RWPE2 (cell line): Measurements from ENCODE around the gene TNS3.
"Not testable (repeated sequence)": the region's sequence is repeated elsewhere in the genome, so short reads cannot be mapped to it uniquely, and the experiment has no call there.

Experiments
- ATAC-seq: fragments of 200-7000 bp; cut with Tn5 transposase; 3 replicates; pipeline ENCODE4 v1.9.1; 2021; ENCODE audit warnings: low read depth
- DNase-seq: peaks from one replicate; pipeline ENCODE4 v3.0.0-alpha.2; 2020; ENCODE audit warnings: low spot score
- H3K27ac ChIP-seq: fragments of 450-650 bp; 2 replicates; pipeline ENCODE4 v1.5.1; 2017; ENCODE audit warnings: mild to moderate bottlenecking; ENCODE audit not compliant: poor library complexity, severe bottlenecking
- H3K27me3 ChIP-seq: fragments of 250-450 bp; sonication (Bioruptor Pico); 2 replicates; pipeline ENCODE4 v1.5.1; 2021; ENCODE audit warnings: mild to moderate bottlenecking, moderate library complexity; ENCODE audit not compliant: insufficient read depth, poor library complexity, severe bottlenecking
- H3K36me3 ChIP-seq: fragments of 250-450 bp; sonication (Bioruptor Pico); 2 replicates; pipeline ENCODE4 v1.5.1; 2020; ENCODE audit warnings: low read depth, mild to moderate bottlenecking, moderate library complexity
- H3K4me1 ChIP-seq: fragments of 250-450 bp; sonication (Bioruptor Pico); 2 replicates; pipeline ENCODE4 v1.5.1; 2021; ENCODE audit warnings: mild to moderate bottlenecking, moderate library complexity; ENCODE audit not compliant: insufficient read depth, poor library complexity, severe bottlenecking
- H3K4me3 ChIP-seq: fragments of 250-450 bp; sonication (Bioruptor Pico); 2 replicates; pipeline ENCODE4 v1.5.1; 2021; ENCODE audit warnings: mild to moderate bottlenecking, moderate library complexity; ENCODE audit not compliant: severe bottlenecking
- H3K9me3 ChIP-seq: fragments of 250-450 bp; sonication (Bioruptor Pico); 2 replicates; pipeline ENCODE4 v1.5.1; 2021; ENCODE audit warnings: mild to moderate bottlenecking, moderate library complexity; ENCODE audit not compliant: severe bottlenecking
- TF ChIP-seq, protein P1 (sequence below): fragments of 450-650 bp; IDR thresholded peaks from one replicate; pipeline ENCODE4 v1.5.1; 2017; ENCODE audit warnings: mild to moderate bottlenecking, moderate library complexity; ENCODE audit not compliant: poor library complexity, severe bottlenecking

The TNS3 gene

DNA sequence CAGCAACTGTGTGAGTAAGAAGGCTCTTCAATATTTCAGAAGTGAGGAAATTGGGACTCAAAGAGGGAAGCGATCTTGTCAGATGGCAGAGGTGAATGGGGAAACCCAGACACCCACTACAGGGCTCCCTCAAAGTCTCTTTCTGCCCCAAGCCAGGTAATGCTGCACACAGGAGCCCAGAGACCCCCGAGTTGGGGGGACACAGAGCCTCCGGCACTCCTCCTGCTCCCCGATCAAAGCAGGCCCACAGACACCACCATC lies 139.4 kb downstream of the TNS3 start:
- Histone ChIP-seq H3K27me3 (no peaks in the 10 kb centered on the region), H3K27ac (no peak overlapping the region), H3K4me3 (no peak overlapping the region), H3K4me1 (no peaks in the 10 kb centered on the region), H3K9me3 (no peaks in the 10 kb centered on the region), H3K36me3 (peaks cover 12% of the 10 kb centered on the region)
- TF ChIP-seq, protein P1, sequence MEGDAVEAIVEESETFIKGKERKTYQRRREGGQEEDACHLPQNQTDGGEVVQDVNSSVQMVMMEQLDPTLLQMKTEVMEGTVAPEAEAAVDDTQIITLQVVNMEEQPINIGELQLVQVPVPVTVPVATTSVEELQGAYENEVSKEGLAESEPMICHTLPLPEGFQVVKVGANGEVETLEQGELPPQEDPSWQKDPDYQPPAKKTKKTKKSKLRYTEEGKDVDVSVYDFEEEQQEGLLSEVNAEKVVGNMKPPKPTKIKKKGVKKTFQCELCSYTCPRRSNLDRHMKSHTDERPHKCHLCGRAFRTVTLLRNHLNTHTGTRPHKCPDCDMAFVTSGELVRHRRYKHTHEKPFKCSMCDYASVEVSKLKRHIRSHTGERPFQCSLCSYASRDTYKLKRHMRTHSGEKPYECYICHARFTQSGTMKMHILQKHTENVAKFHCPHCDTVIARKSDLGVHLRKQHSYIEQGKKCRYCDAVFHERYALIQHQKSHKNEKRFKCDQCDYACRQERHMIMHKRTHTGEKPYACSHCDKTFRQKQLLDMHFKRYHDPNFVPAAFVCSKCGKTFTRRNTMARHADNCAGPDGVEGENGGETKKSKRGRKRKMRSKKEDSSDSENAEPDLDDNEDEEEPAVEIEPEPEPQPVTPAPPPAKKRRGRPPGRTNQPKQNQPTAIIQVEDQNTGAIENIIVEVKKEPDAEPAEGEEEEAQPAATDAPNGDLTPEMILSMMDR = no peak
- ATAC-seq (no peak), DNase-seq (no peak)

DNA sequence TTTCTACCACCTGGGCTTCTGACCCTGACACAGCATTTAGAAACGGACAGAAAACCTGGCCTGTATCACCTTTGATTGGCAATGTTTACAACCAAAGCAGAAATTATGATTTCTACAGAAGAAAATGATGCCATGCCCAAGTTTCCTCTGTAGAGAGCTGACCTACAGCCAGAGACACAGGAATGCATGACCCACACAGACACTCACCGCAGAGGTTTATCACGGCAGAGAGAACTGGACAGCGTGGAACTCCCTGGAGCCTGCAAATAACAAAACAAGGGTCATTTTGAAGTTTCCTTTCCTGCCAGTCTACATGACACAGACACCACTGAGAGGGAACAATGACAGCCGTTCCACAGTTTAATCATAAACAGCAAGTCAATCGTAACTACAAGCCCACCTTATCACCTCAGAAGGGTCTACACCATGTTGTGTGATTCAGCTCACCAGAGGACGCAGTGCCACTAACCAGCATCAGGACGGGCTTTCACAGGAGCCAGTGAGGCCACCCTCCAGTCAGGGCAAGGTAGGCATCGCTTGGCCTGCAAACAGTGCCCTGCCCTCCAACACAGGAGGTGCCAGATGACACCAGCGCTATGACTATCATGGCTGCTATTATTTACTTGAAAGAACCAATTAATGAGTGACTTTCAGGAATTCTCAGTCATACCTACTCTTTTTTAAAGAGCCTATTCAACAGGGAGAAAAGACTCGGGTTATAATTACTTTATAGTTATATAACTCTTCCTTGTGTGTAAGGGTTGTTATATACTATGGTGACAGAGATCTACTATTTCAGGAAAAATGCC lies 139.9 kb downstream of the TNS3 start:
- no peaks in the 10 kb centered on the region for H3K27me3 ChIP-seq
- H3K4me1 ChIP-seq = no peaks in the 10 kb centered on the region
- H3K27ac ChIP-seq = no peak overlapping the region
- H3K36me3 ChIP-seq = peaks cover 18% of the 10 kb centered on the region
- H3K9me3 ChIP-seq = no peaks in the 10 kb centered on the region
- no peak overlapping the region for H3K4me3 ChIP-seq
- ATAC-seq = no peak
- no peak for DNase-seq
- TF ChIP-seq, protein P1 = no peak

DNA sequence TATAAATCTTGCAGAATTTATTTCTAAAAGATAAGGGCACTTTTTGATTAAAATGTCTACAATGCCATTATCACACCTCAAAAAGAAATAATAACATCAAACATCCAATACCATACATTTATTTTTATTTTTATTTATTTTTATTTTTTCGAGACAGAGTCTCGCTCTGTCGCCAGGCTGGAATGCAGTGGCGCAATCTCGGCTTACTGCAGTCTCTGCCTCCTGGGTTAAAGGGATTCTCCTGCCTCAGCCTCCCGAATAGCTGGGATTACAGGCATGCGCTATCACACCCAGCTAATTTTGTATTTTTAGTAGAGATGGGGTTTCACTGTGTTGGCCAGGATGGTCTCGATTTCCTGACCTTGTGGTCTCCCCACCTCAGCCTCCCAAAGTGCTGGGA lies 140.9 kb downstream of the TNS3 start:
- not testable (repeated sequence) for H3K9me3 ChIP-seq

DNA sequence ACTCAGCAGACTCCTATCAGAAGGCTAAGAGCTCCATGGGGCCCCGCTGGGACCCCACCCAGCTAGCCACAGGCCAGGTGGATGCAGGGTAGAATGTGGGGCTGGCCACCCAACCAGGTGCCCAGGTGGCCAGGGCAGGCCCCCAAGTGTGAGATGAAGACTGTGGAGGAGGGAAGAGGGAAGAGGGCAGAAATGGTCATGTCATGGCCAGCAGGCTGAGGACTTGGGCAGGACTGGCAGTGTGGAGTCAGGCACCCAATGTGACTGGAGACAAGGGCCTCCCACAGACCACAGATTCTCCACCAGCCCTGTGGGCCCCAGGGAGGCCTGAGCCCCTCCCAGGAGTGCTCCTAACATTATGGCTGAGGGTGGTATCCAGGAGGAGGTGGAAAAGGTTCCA lies 141.6 kb downstream of the TNS3 start:
- no peaks in the 10 kb centered on the region for H3K27me3 ChIP-seq
- peaks cover 31% of the 10 kb centered on the region for H3K36me3 ChIP-seq
- no peak overlapping the region for H3K4me3 ChIP-seq
- no peaks in the 10 kb centered on the region for H3K9me3 ChIP-seq
- no peak overlapping the region for H3K27ac ChIP-seq
- TF ChIP-seq, protein P1 = no peak
- DNase-seq (no peak), ATAC-seq (no peak)
- peaks cover 5% of the 10 kb centered on the region for H3K4me1 ChIP-seq

More for the DNA sequence above, 140.9 kb downstream of the TNS3 start:
- not testable (repeated sequence) for DNase-seq, H3K4me1 ChIP-seq, H3K27me3 ChIP-seq, ATAC-seq, H3K4me3 ChIP-seq, H3K27ac ChIP-seq
- H3K36me3 ChIP-seq = peaks cover 26% of the 10 kb centered on the region

DNA sequence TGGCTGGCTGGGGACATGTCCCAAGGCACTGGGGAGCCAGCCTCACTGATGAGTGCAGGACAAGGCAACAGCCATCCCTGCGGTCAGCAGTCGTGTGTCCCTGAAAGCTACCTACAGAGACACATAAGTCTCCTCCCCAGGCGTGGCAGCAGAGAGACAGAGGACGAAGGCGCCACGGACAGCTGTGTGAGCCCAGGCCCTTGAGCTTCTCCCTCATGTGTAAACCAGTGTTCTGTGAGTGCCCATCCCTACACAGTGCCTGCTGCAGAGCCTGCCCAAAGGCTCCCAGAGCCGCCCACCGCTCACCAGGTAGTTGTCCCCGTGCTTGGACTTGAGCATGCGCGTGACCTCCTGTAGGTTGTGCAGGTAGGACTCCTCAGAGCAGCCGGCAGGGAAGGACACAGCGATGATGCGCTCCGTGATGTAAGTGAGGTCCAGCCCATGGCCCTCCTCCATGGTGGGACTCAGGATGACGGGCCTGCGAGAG lies 142.7 kb downstream of the TNS3 start:
- H3K36me3 ChIP-seq = peaks cover 40% of the 10 kb centered on the region
- no peak for DNase-seq
- no peak for ATAC-seq

More for the DNA sequence above, 142.7 kb downstream of the TNS3 start:
- H3K27ac ChIP-seq = no peak overlapping the region
- H3K4me3 ChIP-seq = no peak overlapping the region
- H3K9me3 ChIP-seq = no peaks in the 10 kb centered on the region
- H3K27me3 ChIP-seq = no peaks in the 10 kb centered on the region
- TF ChIP-seq, protein P1 = no peak
- peaks cover 5% of the 10 kb centered on the region for H3K4me1 ChIP-seq
